Osteocyte (in vitro differentiated cells): ENCODE results near the gene NOP56. TPM values are rescaled to one million over a fixed set of nuclear protein-coding genes. Genes with fewer than 3 reads are reported as not detected.

Experiments
- DNase-seq: peaks from one replicate; pipeline ENCODE4 v3.0.0; 2021; ENCODE audit warnings: mixed read lengths; ENCODE audit not compliant: unreplicated experiment; ENCODE audit errors: extremely low spot score
- H3K27ac Mint-ChIP-seq: one replicate; pipeline ENCODE4 v1.8.0; 2021; ENCODE audit warnings: mild to moderate bottlenecking, mixed read lengths; ENCODE audit not compliant: unreplicated experiment
- H3K27me3 Mint-ChIP-seq: one replicate; pipeline ENCODE4 v1.8.0; 2021; ENCODE audit warnings: mixed read lengths; ENCODE audit not compliant: unreplicated experiment
- H3K36me3 Mint-ChIP-seq: one replicate; pipeline ENCODE4 v1.8.0; 2021; ENCODE audit warnings: mixed read lengths; ENCODE audit not compliant: unreplicated experiment
- H3K4me1 Mint-ChIP-seq: one replicate; pipeline ENCODE4 v1.8.0; 2021; ENCODE audit warnings: mixed read lengths; ENCODE audit not compliant: unreplicated experiment
- H3K4me3 Mint-ChIP-seq: one replicate; pipeline ENCODE4 v1.8.0; 2021; ENCODE audit warnings: mild to moderate bottlenecking, moderate library complexity, mixed read lengths; ENCODE audit not compliant: unreplicated experiment
- H3K9me3 Mint-ChIP-seq: one replicate; pipeline ENCODE4 v1.8.0; 2021; ENCODE audit warnings: mixed read lengths; ENCODE audit not compliant: unreplicated experiment
- CTCF ChIP-seq: fragments of 200-600 bp; sonication (generic); IDR thresholded peaks from 2 replicates; pipeline ENCODE4 v1.5.0; 2021; ENCODE audit warnings: antibody characterized with exemption, mild to moderate bottlenecking, moderate library complexity
- total RNA-seq: library from RNA; stranded (reverse); gene quantifications from 2 replicates; pipeline ENCODE4 v1.2.1, GENCODE V29; 2021

NOP56 gene
- total RNA-seq, 1 donor from 2014 or later, result 141 TPM

DNA sequence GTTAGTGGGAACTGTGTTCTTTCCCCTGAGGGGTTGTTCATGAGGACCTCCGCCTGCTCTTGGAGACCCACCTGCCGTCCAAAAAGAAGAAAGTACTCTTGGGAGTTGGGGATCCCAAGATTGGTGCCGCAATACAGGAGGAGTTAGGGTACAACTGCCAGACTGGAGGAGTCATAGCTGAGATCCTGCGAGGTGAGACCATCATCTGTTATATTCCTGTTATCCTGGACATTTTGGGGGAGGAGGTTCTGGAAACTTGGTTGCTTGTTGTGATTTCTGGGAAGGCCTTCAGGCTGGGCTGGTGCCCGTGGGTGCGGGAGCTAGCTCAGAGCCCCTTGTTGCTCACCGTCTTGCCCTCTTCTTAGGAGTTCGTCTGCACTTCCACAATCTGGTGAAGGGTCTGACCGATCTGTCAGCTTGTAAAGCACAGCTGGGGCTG, 2.0 kb downstream of the NOP56 start:
- DNase-seq, result no peak
- no peaks in the 10 kb centered on the region for H3K9me3 Mint-ChIP-seq
- H3K27me3 Mint-ChIP-seq, result no peaks in the 10 kb centered on the region
- H3K4me1 Mint-ChIP-seq, result peaks cover 21% of the 10 kb centered on the region
- no peak for TF ChIP-seq CTCF
- H3K36me3 Mint-ChIP-seq, result peaks cover 34% of the 10 kb centered on the region
- peak overlapping the region; percentile 91 for H3K4me3 Mint-ChIP-seq
- peak overlapping the region; percentile 14 for H3K27ac Mint-ChIP-seq

GRCh38 chr20:2654831-2655230, 2.4 kb downstream of the NOP56 start:
- no peak for DNase-seq
- no peak for TF ChIP-seq CTCF
- Mint-ChIP-seq H3K36me3 (peaks cover 38% of the 10 kb centered on the region), H3K27ac (peak overlapping the region; percentile 14), H3K4me3 (peak overlapping the region; percentile 91), H3K4me1 (peaks cover 21% of the 10 kb centered on the region), H3K27me3 (no peaks in the 10 kb centered on the region), H3K9me3 (no peaks in the 10 kb centered on the region)

- H3K4me1 Mint-ChIP-seq, result peaks cover 21% of the 10 kb centered on the region
- H3K27me3 Mint-ChIP-seq, result no peaks in the 10 kb centered on the region
- H3K27ac Mint-ChIP-seq, result no peak overlapping the region
- H3K9me3 Mint-ChIP-seq, result no peaks in the 10 kb centered on the region
- no peak for DNase-seq
- TF ChIP-seq CTCF, result no peak
- H3K4me3 Mint-ChIP-seq, result no peak overlapping the region
- peaks cover 40% of the 10 kb centered on the region for H3K36me3 Mint-ChIP-seq
Measured at GRCh38 chr20:2655331-2656116, 3.1 kb downstream of the NOP56 start.

DNA sequence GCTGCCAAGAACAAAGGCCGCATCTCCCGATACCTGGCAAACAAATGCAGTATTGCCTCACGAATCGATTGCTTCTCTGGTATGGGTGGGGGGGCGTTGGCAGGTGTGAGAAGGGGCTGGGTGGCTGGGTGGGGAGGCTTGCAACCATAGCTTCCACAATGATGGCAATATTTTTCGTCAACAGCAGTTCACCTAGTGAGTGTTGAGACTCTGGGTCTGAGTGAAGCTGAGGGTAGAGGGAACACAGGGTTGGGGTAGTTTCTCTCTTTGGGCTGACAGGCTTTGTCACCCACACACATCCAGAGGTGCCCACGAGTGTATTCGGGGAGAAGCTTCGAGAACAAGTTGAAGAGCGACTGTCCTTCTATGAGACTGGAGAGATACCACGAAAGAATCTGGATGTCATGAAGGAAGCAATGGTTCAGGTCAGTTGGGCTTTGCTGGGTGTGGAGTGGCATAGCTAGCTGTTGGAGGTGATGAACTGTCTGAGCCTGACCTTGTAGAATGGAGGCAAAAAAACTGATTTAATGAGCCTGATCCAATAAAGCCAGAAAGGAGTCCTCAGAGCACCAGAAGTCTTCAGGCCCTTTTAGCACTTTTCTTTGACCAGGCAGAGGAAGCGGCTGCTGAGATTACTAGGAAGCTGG, 4.2 kb downstream of the NOP56 start:
- no peak overlapping the region for H3K4me3 Mint-ChIP-seq
- H3K9me3 Mint-ChIP-seq, result no peaks in the 10 kb centered on the region
- DNase-seq, result no peak
- H3K27ac Mint-ChIP-seq, result peak overlapping the region; percentile 2
- H3K4me1 Mint-ChIP-seq, result peaks cover 16% of the 10 kb centered on the region
- no peak for TF ChIP-seq CTCF
- H3K27me3 Mint-ChIP-seq, result no peaks in the 10 kb centered on the region
- peaks cover 48% of the 10 kb centered on the region for H3K36me3 Mint-ChIP-seq

DNA sequence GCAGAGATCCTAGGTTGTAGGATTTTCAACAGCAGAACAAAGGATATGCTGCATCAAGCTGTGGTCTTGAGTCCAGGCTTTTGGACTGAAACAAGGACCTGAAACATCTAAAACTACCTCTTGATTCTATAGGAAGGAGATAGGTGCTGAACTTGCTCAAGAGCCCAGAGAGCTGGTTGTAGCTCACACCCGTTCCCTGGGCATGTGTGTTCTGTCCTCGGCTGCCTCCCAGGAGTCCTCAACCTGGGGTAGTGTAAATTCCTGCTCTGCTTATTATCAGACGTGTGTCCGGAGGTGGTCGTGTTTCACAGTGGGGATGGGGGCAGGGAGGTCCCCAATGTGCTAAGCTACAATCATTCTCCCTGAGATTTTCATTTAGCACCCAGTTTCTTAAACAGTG, 4.8 kb downstream of the NOP56 start:
- H3K4me1 Mint-ChIP-seq, result peaks cover 19% of the 10 kb centered on the region
- H3K9me3 Mint-ChIP-seq, result no peaks in the 10 kb centered on the region
- no peak for DNase-seq
- H3K36me3 Mint-ChIP-seq, result peaks cover 54% of the 10 kb centered on the region
- no peaks in the 10 kb centered on the region for H3K27me3 Mint-ChIP-seq
- peak overlapping the region; percentile 6 for H3K4me3 Mint-ChIP-seq
- no peak overlapping the region for H3K27ac Mint-ChIP-seq
- no peak for TF ChIP-seq CTCF
